H1 (cell line): Measurements from ENCODE around the gene MECR. TPM values are rescaled to one million over a fixed set of nuclear protein-coding genes. Genes with fewer than 3 reads are reported as not detected.

Source experiments
- CTCF ChIA-PET: fragments of 300-600 bp; sonication (Branson Sonifier 250); formaldehyde crosslinking; loops from one replicate; lab custom pipeline; 2021; ENCODE audit not compliant: partially characterized antibody; lab: Charles Lee
- POLR2A ChIA-PET: fragments of 300-600 bp; sonication (Branson Sonifier 250); formaldehyde crosslinking; loops from one replicate; lab custom pipeline; 2021; ENCODE audit warnings: inconsistent platforms; ENCODE audit not compliant: partially characterized antibody; lab: Charles Lee
- DNase-seq, 2 experiments: peaks; one replicate each; pipeline versions ENCODE4 v3.0.0 to v3.0.0-alpha.2; 2010 to 2022; ENCODE audit warnings: low spot score in 2 of 2, low read depth in 1 of 2, mixed read lengths in 1 of 2
- FAIRE-seq: peaks from 2 replicates; lab custom pipeline; 2011; peaks lifted over from hg19 to GRCh38; lab: Jason Lieb, UNC
- H2AFZ ChIP-seq: 2 replicates; pipeline ENCODE4 v1.8.1; 2012; ENCODE audit warnings: low read length, inconsistent platforms
- H2AK5ac ChIP-seq: 2 replicates; pipeline ENCODE4 v1.6.1; 2013; ENCODE audit warnings: low read depth, low read length
- H2BK120ac ChIP-seq: replicated peaks from 2 replicates; pipeline ENCODE3; 2013; ENCODE audit warnings: low read depth, low read length, inconsistent platforms
- H2BK12ac ChIP-seq: 2 replicates; pipeline ENCODE4 v1.6.1; 2013; ENCODE audit warnings: low read depth, low read length
- H2BK15ac ChIP-seq: 2 replicates; pipeline ENCODE4 v1.6.1; 2013; ENCODE audit warnings: low read length
- H2BK20ac ChIP-seq: 2 replicates; pipeline ENCODE4 v1.6.1; 2013; ENCODE audit warnings: low read length
- H2BK5ac ChIP-seq: 2 replicates; pipeline ENCODE4 v1.6.1; 2013; ENCODE audit warnings: low read depth, low read length
- H3K14ac ChIP-seq: 2 replicates; pipeline ENCODE4 v1.6.1; 2013; ENCODE audit warnings: inconsistent platforms; ENCODE audit not compliant: insufficient read length
- H3K18ac ChIP-seq: 2 replicates; pipeline ENCODE4 v1.6.1; 2013; ENCODE audit warnings: low read length; ENCODE audit errors: extremely low read depth
- H3K23ac ChIP-seq: 2 replicates; pipeline ENCODE4 v1.6.1; 2013; ENCODE audit warnings: inconsistent platforms; ENCODE audit not compliant: insufficient read length
- H3K23me2 ChIP-seq: 2 replicates; pipeline ENCODE4 v1.6.1; 2013; ENCODE audit warnings: low read depth, low read length
- H3K27ac ChIP-seq: 2 replicates; pipeline ENCODE4 v1.6.1; 2011; ENCODE audit warnings: low read depth, low read length, inconsistent platforms
- H3K27me3 ChIP-seq, 4 experiments: replicated peaks in 1 of 4; 1 replicate in 1 of 4; 2 replicates in 3 of 4; pipeline versions ENCODE4 v1.6.1 to v1.8.1; 2011 to 2013; ENCODE audit warnings: low read length in 3 of 4, mild to moderate bottlenecking in 3 of 4, inconsistent platforms in 2 of 4, mixed read lengths in 2 of 4, moderate library complexity in 1 of 4; ENCODE audit not compliant: control insufficient read depth in 3 of 4, insufficient read depth in 3 of 4; ENCODE audit errors: extremely low read depth in 1 of 4
- H3K36me3 ChIP-seq, 4 experiments: 2 replicates each; pipeline versions ENCODE4 v1.6.1 to v1.8.1; 2011 to 2013; ENCODE audit warnings: mild to moderate bottlenecking in 4 of 4, low read length in 3 of 4, moderate library complexity in 2 of 4, control low read depth in 1 of 4, inconsistent platforms in 1 of 4; ENCODE audit not compliant: insufficient read depth in 4 of 4, control insufficient read depth in 2 of 4
- H3K4ac ChIP-seq: replicated peaks from 2 replicates; pipeline ENCODE3; 2013; ENCODE audit warnings: low read length, low read depth, mixed read lengths, inconsistent platforms; ENCODE audit not compliant: insufficient read length
- H3K4me1 ChIP-seq, 4 experiments: replicated peaks in 1 of 4; 1 replicate in 1 of 4; 2 replicates in 3 of 4; pipeline versions ENCODE4 v1.6.1 to v1.8.1; 2011 to 2013; ENCODE audit warnings: low read length in 3 of 4, inconsistent platforms in 2 of 4, mixed read lengths in 1 of 4; ENCODE audit not compliant: insufficient read depth in 4 of 4, control insufficient read depth in 3 of 4
- H3K4me2 ChIP-seq, 2 experiments: 2 replicates each; pipeline versions ENCODE4 v1.6.1 to v1.8.1; 2011 to 2013; ENCODE audit warnings: low read depth in 2 of 2, low read length in 2 of 2, control low read depth in 1 of 2, inconsistent platforms in 1 of 2, mild to moderate bottlenecking in 1 of 2; ENCODE audit not compliant: insufficient read depth in 1 of 2
- H3K4me3 ChIP-seq, 4 experiments: fragments of 200-600, 300-600 bp in 1 of 4; sonication (generic), shearing (Covaris generic), sonication (Bioruptor Twin) in 1 of 4; 2 replicates each; pipeline versions ENCODE4 v1.5.1 to v1.8.1; 2011 to 2016; ENCODE audit warnings: low read length in 4 of 4, low read depth in 3 of 4, control low read depth in 2 of 4, inconsistent platforms in 2 of 4, mild to moderate bottlenecking in 2 of 4, mixed read lengths in 1 of 4, moderate library complexity in 1 of 4; ENCODE audit not compliant: insufficient read depth in 2 of 4; ENCODE audit errors: extremely low read depth in 1 of 4
- H3K56ac ChIP-seq: replicated peaks from 2 replicates; pipeline ENCODE3; 2013; ENCODE audit warnings: low read depth, mild to moderate bottlenecking, mixed read lengths, low read length, inconsistent platforms; ENCODE audit not compliant: insufficient read length
- H3K79me1 ChIP-seq: 2 replicates; pipeline ENCODE4 v1.6.1; 2013; ENCODE audit warnings: low read depth, low read length, control low read depth
- H3K79me2 ChIP-seq, 2 experiments: 2 replicates each; pipeline versions ENCODE4 v1.6.1 to v1.8.1; 2012 to 2013; ENCODE audit warnings: low read length in 2 of 2, mild to moderate bottlenecking in 2 of 2, inconsistent platforms in 1 of 2; ENCODE audit not compliant: insufficient read depth in 2 of 2, control insufficient read depth in 1 of 2
- H3K9ac ChIP-seq, 4 experiments: replicated peaks in 1 of 4; 1 replicate in 1 of 4; 2 replicates in 3 of 4; pipeline versions ENCODE4 v1.6.1 to v1.8.1; 2011 to 2013; ENCODE audit warnings: low read depth in 3 of 4, low read length in 3 of 4, control low read depth in 2 of 4, mild to moderate bottlenecking in 2 of 4, moderate library complexity in 2 of 4, inconsistent platforms in 1 of 4; ENCODE audit errors: extremely low read depth in 1 of 4
- H3K9me3 ChIP-seq, 2 experiments: 2 replicates each; pipeline versions ENCODE4 v1.6.1 to v1.8.1; 2012 to 2013; ENCODE audit warnings: mild to moderate bottlenecking in 2 of 2, moderate library complexity in 2 of 2, control low read depth in 1 of 2, inconsistent platforms in 1 of 2, low read depth in 1 of 2, low read length in 1 of 2, mixed read lengths in 1 of 2; ENCODE audit not compliant: insufficient read depth in 2 of 2
- H4K20me1 ChIP-seq, 2 experiments: replicated peaks in 1 of 2; 2 replicates each; pipeline versions ENCODE3 to v1.8.1; 2011 to 2013; ENCODE audit warnings: inconsistent platforms in 2 of 2, low read length in 2 of 2, mild to moderate bottlenecking in 1 of 2; ENCODE audit not compliant: insufficient read depth in 2 of 2, control insufficient read depth in 1 of 2
- H4K5ac ChIP-seq: 2 replicates; pipeline ENCODE4 v1.6.1; 2013; ENCODE audit warnings: low read length, low read depth, mixed read lengths, inconsistent platforms; ENCODE audit not compliant: insufficient read length
- H4K8ac ChIP-seq: 2 replicates; pipeline ENCODE4 v1.8.0; 2013; ENCODE audit warnings: mild to moderate bottlenecking, moderate library complexity, low read length, inconsistent platforms; ENCODE audit not compliant: insufficient read depth; ENCODE audit errors: extremely low read depth
- H4K91ac ChIP-seq: replicated peaks from 2 replicates; pipeline ENCODE3; 2013; ENCODE audit warnings: low read length, mixed read lengths, inconsistent platforms; ENCODE audit not compliant: insufficient read length
- HDAC2 ChIP-seq, 2 experiments: fragments of 300-600 bp in 1 of 2; sonication (generic) in 1 of 2; IDR thresholded peaks; 2 replicates each; pipeline ENCODE4 v1.6.1; 2011 to 2012; ENCODE audit warnings: low read depth in 2 of 2, low read length in 2 of 2, mild to moderate bottlenecking in 2 of 2, moderate library complexity in 2 of 2, borderline replicate concordance in 1 of 2, inconsistent platforms in 1 of 2
- HDAC6 ChIP-seq: IDR thresholded peaks from one replicate; pipeline ENCODE4 v1.7.1; 2012; ENCODE audit warnings: low read depth, mild to moderate bottlenecking, inconsistent platforms, low read length, moderate library complexity
- NANOG ChIP-seq: IDR thresholded peaks from 2 replicates; pipeline ENCODE4 v1.6.1; 2011; ENCODE audit warnings: low read length, low read depth, mild to moderate bottlenecking, inconsistent platforms; ENCODE audit not compliant: insufficient read depth, poor library complexity, severe bottlenecking
- WGBS, 2 experiments: shearing (Covaris generic) in 1 of 2; methylation state at CpG; one replicate each; pipeline versions ENCODE4 v1.1.6 to v1.1.7; 2013 to 2015; ENCODE audit warnings: low lambda C conversion rate in 2 of 2, mixed read lengths in 2 of 2, inconsistent platforms in 1 of 2, low coverage in 1 of 2, missing lambda C conversion rate in 1 of 2; ENCODE audit not compliant: insufficient replicate concordance in 2 of 2, insufficient coverage in 1 of 2, insufficient read length in 1 of 2; ENCODE audit errors: extremely low coverage in 1 of 2, missing lambda C conversion rate in 1 of 2; 5-methylcytosine and 5-hydroxymethylcytosine counted together
- polyA plus RNA-seq, 7 experiments: library from polyadenylated mRNA; depleted of rRNA in 3 of 7; stranded (reverse) in 5 of 7; unstranded in 2 of 7; fragments of >200 nt in 5 of 7; fragments of 200-250 nt in 2 of 7; gene quantifications; 1 replicate in 5 of 7; 2 replicates in 1 of 7; 4 replicates in 1 of 7; pipeline versions ENCODE4 v1.2.1 to v1.2.3, GENCODE V29; 2011 to 2013; ENCODE audit warnings: missing spikeins in 2 of 7, mixed read lengths in 2 of 7
- total RNA-seq: library from RNA; stranded (reverse); fragmentation: NEBNext Ultra II Directional; extraction: Animal tissue kit (Norgen Biotek cat#: 25700); gene quantifications from 2 replicates; pipeline ENCODE4 v1.2.1, GENCODE V29; 2021

Gene MECR
- total and polyA plus RNA-seq, 2 of the 8 experiments (the other 6 are each of a cell fraction or from before 2014, with no cell fraction given), result 24.2 to 24.4 TPM

DNA sequence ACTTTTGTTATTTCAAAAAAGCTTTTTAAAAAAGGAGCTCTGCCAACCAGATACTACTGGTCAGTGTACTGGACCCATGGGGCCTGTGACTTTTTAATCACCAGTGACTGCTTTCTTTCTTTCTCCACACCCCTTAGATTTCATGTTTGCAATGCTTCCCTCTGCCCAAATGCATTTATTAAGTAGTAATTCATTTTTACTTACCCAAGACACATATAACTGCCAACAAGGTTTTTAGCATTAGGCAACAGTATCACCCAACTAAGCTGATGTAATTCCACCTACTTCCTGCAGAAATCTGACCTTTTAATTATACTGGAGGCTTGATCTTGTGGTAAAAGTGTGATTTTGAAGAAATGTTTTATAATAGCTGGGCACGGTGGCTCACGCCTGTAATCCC, 12.5 kb downstream of the MECR start:
- H3K9me3 ChIP-seq, result no peaks in the 10 kb centered on the region
- no peak overlapping the region for H3K4ac ChIP-seq
- no peak for FAIRE-seq
- H3K79me1 ChIP-seq, result 0 out of 2 replicates have a peak, but pooled peaks cover 2% of the 10 kb centered on the region
- no peak overlapping the region for H4K91ac ChIP-seq
- no peak overlapping the region for H2BK120ac ChIP-seq
- H2AFZ ChIP-seq, result no peak overlapping the region
- no peak overlapping the region for H3K14ac ChIP-seq
- H2AK5ac ChIP-seq, result no peak overlapping the region
- TF ChIP-seq NANOG (no peak), HDAC2 (IDR thresholded peaks at IDR 0.05; ENCODE audit: borderline replicate concordance in 1 of 2, low read depth in 2 of 2, low read length in 2 of 2) (no peak), HDAC6 (no peak)
- TF ChIP-seq, all 59 proteins: peak for 0
- peaks cover 8 to 23% (median 15%) of the 10 kb centered on the region in 4 experiments; a peak in 7 of 8 replicates for H3K36me3 ChIP-seq
- H3K23ac ChIP-seq, result no peak overlapping the region
- CTCF ChIA-PET, result interaction anchor here (0.6 to 1.7 kb wide), 6 partner anchors 8 to 574 kb away, joined by 3 to 5 read pairs (median 4); no protein-coding TSS in a partner anchor
- H3K23me2 ChIP-seq, result no peaks in the 10 kb centered on the region
- WGBS, 2 experiments, result 100% methylated on average over 2 of the region's 2 CpGs; no CpG with 5 or more reads in 1 of the 2 experiments
- POLR2A ChIA-PET, result interaction anchor here (0.9 to 2.7 kb wide), 4 partner anchors 9 to 12 kb away, joined by 3 to 11 read pairs (median 4); partner anchors contain the start of gene MECR
- no peak for DNase-seq
- H4K20me1 ChIP-seq, result peaks cover 1 to 4% of the 10 kb centered on the region in 2 experiments
- H3K56ac ChIP-seq, result no peak overlapping the region
- no peak overlapping the region for H2BK5ac ChIP-seq
- no peaks in the 10 kb centered on the region for H3K27me3 ChIP-seq
- no peak overlapping the region for H3K4me3 ChIP-seq
- no peaks in the 10 kb centered on the region for H3K79me2 ChIP-seq
- H3K9ac ChIP-seq, result no peak overlapping the region
- peaks cover 0 to 4% (median 3%) of the 10 kb centered on the region in 4 experiments; a peak in 2 of 7 replicates for H3K4me1 ChIP-seq
- no peak overlapping the region for H3K4me2 ChIP-seq
- H2BK20ac ChIP-seq, result no peak overlapping the region
- no peak overlapping the region for H4K5ac ChIP-seq
- H2BK12ac ChIP-seq, result no peak overlapping the region
- no peak overlapping the region for H2BK15ac ChIP-seq
- no peak overlapping the region for H3K27ac ChIP-seq
- H4K8ac ChIP-seq, result no peak overlapping the region
- no peak overlapping the region for H3K18ac ChIP-seq
